DMS53 treated with DMSO at 0.1 percent for 48 hours (cell line): ENCODE data around the gene EDDM13.
A peak's percentile ranks its signal among the peaks of the same experiment; 100 is the strongest.
"Not testable (repeated sequence)": the region's sequence is repeated elsewhere in the genome, so short reads cannot be mapped to it uniquely, and the experiment has no call there.

Source experiments
- DNase-seq: peaks from one replicate; lab custom pipeline; 2025; ENCODE audit not compliant: unreplicated experiment; lab: John Stamatoyannopoulos, UW

The EDDM13 gene, protein sequence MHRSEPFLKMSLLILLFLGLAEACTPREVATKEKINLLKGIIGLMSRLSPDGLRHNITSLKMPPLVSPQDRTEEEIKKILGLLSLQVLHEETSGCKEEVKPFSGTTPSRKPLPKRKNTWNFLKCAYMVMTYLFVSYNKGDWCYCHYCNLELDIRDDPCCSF

DNA sequence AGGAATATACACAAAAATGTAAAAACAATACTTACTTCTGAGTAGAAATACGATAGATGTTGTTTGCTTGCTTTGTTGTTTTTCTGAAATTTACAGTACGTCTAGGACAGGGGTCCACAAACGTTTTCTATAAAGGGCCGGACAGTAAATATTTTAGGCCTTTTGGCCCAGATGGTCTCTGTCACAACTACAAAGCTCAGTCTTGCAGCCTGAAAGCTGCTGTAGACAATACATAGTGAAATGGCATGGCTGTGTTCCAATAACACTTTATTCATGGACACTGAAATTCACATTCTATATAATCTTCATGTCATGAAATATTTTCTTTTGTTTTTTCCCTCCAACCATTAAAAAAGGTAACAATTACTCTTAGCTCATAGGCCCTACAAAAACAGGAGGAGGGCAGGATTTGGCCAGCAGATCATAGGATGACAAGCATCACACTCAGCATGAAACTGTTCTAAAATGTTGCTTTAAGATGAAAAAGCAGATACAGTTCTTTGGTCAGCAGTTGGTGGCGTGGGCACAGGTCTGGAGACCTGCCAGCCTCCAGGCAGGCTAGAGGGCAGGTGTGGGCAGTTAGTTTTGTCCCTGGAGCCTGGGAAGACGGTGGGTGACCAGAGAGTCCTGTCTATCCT is at the start of gene EDDM13:
EDDM13 (plus strand) TSS at position 588 of the 638 bp plus-strand sequence. CDS start 87 bp downstream, outside the sequence.
- no peak for DNase-seq

DNA sequence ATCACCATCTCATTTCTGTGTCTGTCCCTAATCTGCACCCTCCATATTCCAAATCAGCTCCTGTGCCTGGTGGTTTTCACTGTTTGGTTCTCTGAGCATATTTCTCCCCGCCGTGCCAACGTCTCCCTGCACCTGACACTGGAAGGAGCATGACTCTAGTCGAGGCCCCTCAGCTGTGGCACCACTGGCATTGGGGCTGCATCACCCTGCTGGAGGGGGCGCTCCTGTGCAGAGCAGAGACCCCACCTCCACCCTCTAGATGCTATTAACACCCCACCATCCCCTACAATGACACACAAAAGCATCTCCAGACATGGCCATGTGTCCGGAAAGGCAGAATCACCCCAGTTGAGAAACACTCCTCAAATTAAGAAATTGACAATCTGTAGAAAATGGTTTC is 49.6 kb upstream of the EDDM13 start:
- no peak for DNase-seq

DNA sequence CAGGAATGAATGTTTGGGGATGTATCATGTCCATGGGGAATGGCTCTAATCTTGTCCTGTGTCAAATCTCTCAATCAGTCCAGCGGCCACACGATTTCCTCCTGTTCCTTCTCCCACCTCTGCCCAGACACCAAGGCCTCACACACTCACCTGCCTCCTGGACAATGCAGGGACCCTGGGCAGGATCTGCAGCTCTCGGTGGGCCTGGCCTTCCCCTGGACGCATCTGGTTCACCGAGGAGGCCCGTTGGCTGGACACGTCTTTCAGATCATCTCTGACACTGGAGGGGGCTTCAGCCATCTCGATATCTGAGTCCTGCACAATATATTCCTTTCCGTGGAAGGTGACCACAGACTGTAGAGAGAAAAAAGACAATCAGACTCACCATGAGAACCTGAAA is 49.1 kb upstream of the EDDM13 start:
- no peak for DNase-seq

DNA sequence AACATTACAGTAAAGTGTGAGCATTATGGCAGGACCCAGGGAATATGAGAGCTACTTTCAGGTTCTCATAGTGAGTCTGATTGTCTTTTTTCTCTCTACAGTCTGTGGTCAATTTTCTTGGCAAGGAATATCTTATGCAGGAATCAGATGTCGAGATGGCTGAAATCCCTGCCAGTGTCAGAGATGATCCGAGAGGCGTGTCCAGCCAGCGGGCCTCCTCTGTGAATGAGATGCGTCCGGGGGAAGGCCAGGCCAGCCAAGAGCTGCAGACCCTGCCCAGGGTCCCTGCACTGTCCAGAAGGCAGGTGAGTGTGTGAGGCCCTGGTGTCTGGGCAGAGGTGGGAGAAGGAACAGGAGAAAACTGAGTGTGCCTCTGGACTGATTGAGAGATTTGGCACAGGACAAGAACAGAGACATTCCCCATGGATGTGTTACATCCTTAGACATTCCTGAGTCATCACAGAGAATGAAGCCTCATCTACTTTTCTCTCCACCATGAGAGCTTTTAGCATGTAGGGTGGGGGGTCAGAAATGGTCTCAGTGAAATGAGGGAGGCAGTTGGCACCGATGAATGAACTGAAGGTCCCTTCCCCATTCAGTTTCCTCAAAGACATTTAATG is 27.3 kb upstream of the EDDM13 start:
- DNase-seq = no peak

DNA sequence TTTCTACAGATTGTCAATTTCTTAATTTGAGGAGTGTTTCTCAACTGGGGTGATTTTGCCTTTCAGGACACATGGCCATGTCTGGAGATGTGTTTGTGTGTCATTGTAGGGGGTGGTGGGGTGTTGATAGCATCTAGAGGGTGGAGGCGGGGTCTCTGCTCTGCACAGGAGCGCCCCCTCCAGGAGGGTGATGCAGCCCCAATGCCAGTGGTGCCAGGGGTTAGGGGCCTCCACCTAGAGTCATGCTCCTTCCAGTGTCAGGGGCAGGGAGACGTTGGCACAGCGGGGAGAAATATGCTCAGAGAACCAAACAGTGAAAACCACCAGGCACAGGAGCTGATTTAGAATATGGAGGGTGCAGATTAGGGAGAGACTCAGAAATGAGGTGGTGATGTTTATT is 26.8 kb upstream of the EDDM13 start:
- DNase-seq = not testable (repeated sequence)

DNA sequence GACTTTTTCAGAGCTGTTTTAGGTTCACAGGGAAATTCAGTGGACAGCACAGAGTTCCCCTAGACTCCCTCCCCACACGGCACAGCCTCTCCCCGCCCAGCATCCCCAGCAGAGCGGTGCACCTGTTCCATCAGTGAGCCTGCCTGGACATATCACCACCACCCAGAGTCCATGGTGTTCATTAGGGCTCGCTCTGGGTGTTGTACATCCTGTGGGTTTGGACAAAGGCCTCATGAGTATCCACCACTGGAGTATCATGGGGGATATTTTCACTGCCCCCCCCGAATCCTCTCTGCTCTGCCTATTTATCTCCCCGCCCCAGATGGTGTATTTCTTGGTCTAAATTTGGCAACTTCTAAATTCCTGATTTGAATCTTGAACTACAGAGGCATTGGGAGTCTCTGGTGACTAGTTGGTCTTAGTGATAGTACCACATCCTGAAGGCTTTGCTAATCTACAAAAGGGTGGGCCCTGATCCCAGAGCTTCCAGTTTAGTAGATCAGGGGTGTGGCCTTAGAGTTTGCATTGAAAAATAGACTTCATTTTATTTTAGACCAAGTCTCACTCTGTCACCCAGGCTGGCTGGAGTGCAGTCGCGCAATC is 23.7 kb upstream of the EDDM13 start:
- DNase-seq = not testable (repeated sequence)

DNA sequence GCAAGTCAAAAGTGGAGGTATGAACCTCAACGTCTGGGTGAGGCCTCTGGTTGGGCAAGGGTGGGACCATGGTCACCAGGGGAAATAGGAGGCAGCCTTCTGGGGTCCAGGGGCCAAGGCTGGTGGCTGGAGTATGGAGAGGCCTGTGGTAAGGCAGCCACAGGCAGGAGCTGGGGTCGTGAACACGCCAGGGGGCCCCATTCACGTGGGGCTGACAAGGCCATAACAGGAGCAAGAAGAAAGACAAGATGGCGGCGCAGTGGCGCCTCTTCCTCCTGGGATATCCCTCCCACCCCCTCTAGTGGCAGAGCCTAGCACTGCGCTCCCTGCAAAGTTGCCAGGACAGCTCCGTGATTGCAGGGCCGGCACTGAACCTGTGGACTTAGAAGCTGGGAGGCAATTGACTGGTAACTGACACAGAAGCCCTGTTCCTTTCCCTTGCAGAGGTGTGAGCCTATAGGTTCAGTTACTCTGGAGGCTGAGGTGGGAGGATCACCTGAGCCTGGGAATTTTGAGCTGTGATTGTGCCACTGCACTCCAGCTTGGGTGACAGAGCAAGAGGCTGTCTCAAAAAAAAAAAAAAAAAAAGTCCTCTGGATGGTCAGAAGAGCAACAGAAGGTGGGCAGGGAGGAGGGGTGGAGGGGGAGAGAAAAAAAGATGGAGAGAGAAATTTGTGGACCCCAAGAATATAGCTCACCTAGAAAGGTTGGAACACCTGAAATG is 19.7 kb upstream of the EDDM13 start:
- DNase-seq = peak; percentile 78

DNA sequence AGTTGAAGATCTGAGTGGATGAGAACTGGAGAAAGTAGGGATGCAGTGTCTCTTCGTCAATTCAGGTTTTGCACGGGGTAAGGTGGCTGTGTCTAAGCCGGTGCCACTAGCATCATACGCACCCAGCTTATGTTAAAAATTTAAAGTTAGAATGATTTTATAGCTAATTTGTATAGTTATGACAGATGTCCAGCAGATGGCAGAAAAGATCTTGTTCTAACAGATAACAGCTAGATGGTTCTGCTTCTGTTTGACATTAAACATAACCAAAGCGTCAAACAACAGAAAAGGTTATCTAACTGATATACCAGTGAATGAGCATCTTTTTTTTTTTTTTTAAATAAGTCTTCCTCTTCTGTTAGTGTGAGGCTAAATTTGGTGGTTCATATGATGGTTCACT is 18.8 kb upstream of the EDDM13 start:
- peak; percentile 72 for DNase-seq

DNA sequence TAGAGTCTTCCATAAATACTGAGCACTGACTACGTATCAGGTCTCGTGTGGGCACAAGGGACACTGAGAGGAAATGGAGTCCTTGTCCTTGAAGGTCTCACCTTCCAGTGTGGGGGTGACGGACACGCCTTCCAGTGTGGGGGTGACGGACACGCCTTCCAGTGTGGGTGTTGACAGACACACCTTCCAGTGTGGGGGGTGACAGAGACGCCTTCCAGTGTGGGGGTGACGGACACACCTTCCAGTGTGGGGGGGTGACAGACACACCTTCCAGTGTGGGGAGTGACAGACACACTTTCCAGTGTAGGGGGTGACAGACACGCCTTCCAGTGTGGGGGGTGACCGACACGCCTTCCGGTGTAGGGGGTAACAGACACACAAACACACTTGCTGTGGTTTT is 14.3 kb upstream of the EDDM13 start:
- DNase-seq = no peak

DNA sequence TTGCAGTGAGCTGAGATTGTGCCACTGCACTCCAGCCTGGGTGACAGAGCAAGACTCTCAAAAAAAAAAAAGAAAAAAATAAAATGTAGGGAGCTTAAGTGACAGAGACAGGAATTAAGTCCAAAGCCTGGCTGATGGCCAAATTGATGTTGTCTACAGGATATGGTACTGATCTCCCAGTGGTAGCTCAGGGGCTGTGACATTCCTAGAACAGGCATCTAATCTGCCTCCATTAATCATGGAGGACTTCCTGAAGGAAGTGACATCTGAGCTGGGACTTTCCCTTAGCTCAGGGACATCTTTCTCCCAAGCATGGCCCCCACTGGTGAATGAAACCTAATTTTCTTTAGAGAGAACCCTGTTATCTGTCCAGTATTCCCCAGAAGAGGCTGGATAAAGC is 11.4 kb upstream of the EDDM13 start:
- no peak for DNase-seq

DNA sequence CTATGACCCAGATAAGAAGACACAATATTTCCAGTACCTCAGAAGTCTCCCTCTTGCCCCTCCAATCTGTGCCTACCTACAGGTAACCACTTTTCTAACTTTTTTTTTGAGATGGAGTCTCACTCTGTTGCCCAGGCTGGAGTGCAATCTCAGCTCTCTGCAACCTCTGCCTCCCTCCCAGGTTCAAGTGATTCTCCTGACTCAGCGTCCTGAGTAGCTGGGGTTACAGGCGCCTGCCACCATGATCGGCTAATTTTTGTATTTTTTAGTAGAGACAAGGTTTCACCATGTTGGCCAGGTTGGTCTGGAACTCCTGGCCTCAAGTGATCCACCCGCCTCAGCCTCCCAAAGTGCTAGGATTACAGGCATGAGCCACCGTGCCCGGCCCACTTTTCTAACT is 10.6 kb upstream of the EDDM13 start:
- not testable (repeated sequence) for DNase-seq

DNA sequence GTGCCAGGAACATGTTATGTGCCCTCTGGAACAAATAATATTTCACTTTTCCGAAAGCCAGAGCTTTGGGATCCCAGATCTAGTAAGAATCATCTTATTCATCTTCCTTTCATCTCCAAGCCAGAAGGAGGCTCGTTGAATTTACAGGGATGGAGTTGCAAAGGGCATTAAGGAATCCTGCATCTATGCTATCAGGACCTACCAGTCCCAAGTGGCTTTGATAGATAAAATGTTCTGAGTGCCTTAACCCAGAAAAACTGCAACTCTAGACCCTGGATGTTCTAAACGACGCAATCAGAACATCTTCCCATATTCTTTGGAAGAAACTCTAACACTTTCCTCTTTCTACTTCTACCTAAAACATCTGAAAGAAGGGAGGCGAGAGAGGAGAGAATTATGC is 9.2 kb upstream of the EDDM13 start:
- no peak for DNase-seq

DNA sequence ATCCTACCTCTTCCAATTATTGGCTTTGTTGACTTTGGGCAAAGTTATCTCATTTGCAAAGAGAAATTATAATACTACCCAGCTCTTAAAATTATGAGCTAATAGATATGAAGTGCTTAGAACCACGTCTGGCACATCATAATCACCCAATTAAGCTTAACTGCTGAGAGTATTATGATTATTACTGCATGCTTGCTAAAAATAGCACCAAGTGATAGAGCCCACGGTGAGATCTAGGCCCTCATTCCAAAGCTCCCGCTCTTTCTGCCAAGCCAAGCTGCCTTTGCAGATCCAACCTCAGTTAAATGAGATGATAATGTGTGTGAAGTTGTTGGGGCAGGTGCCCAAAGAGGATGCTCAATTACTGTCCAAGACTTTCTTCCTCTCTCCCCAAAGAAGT is 6.5 kb upstream of the EDDM13 start:
- no peak for DNase-seq

DNA sequence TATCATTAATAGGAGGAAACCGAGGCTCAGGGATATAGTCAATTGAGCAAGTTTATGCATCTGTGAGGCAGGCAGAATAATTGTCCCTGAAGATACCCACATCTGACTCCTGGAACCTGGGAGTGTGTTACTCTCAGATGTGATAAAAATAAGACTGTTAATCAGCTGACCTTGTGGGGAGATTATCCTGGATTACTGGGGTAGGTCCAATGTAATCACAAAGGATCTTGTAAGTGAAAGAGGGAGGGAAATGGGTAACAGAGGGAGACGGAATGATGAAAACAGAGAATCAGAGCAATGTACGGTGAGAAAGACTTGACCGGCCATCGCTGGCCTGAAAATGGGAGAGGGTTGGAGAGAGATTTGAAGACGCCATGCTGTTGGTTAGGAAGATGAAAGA is 3.2 kb upstream of the EDDM13 start:
- no peak for DNase-seq

DNA sequence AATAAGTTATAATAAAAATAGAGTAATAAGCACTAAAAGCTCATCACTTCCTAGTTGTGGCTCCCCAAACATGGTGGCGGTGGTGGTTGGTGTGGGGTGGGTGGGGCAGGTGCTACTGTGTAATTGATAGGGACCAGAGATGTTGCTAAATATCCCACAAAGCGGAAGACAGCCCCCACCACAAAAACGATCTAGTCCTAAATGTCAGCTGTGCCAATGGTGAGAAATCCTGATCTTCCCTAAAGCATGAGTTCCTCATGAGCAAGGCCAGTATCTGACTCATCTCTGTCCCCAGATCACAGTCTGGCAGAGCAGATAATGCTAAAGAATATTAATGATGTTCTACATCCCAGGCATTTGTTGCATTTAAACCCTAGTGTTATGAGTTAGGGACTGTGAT is 1.9 kb upstream of the EDDM13 start:
- DNase-seq = no peak

DNA sequence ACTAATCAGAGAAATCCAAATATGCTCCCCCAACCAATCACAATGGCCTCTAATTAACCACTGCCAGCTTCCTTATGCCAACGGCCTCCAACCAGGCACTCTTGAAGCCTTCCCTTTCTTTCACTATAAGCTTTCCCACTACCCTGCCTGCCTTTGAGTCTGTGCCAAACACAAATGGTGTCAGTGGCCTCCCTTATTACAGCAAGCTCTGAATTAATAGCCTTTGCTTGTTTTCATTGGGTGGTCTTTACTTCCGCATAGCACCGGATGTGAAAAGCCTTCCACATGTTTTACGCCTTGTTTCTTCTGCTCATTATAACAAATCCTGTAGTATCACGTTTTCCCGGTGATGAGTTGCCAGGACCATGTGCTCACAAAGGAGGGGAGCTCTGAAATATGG is 1.4 kb upstream of the EDDM13 start:
- no peak for DNase-seq

DNA sequence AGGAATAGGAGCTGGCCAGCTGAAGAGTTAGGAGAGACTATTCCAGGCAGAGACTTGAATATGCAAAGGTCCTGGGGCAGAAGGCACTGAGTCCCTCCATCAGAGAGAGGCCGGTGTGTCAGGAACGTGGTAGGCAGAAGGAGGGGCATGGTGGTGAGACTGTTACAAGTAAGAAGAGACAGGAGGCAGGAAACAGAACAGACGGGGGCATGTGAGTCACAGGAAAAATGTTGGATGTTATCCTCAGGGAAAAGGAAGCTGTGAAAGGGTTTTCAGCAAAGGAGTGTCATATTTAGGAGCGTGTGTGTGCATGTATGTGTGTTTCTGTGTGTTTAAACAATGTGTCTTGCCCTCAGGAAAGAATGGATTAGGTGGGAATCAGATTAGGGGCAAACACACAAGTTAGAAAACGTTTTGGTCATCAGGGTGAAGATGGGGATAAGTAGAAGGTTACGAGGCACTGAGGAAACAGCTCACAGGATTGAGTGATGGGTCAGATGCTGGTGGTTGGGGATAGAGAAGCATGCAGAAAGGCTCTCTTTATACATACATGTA is 1.1 kb downstream of the EDDM13 start:
- DNase-seq = no peak

DNA sequence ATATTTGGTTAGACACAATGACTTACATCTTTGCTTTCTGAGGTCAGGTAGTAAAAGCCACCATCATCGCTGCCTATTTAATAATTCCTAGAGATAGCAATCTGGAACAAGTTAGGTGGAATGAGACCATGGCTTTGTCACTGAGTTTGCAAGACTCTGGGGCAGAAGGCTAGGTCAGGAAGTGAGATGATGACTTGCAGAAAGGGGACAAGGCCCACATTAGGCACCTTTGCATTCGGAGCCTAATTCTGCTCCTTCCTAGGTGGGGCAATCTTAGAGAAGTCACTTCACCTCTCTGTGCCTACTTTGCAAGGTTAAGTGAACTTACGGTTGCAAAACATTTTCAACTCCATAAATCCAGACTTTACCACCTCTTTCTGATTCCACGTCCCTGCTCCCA is 10.3 kb downstream of the EDDM13 start:
- DNase-seq = no peak

DNA sequence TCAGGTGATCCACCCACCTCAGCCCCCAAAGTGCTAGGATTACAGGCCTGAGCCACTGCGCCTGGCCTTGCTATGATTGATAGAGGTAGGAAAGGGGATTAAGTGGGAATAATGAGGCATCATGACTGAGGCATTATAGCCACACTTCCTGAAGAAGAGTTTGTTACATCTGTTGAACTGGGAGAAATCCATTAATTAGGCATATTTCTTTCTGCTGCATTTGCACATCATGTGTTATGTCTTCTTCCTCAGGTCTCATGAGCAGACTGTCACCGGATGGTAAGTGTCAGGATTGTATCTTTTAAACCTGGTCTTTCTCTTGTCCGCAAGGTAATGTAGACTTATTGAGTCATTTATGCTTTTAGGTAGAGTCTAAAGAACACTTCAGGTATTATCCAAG is 12.2 kb downstream of the EDDM13 start:
- no peak for DNase-seq

DNA sequence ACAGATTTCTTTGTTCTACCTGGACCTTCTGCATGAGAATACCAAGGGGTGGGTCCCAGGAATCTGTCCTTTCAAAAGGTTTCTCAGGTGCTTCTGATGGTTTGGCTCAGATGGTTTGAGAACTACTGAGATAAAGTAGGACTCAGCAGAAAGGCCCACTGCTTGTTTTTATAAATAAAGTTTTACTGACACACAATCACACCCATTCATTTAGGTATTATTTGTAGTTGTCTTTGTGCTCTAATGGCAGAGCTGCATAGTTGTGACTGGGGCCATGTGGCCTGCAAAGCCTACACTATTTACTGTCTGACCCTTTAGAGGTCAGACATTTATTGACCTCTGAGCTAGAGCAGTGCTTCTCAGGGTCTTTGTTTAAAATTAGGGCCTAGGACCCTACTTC is 17.6 kb downstream of the EDDM13 start:
- DNase-seq = no peak

DNA sequence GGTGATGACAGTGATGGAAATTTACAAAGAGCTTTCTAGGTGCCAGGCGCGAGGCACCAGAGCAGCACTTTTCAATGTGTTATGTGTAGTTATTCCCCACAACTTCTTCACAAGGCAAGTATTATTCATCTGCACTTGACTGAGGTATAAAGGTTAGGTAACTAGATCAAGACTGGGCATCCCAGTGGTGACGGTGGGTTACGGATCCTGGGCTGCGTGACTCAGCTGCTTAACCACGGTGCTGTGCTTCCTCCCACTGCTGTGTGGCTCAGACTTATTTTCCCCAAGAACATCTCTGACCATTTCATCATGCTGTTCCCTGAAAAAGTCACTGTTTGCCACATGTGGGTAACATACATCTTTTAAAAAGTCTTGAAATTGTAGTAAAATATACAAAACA is 19.3 kb downstream of the EDDM13 start:
- no peak for DNase-seq
